Astrocyte (in vitro differentiated cells and primary cell): ENCODE results near the gene DYSF.

Experiments used
- EZH2 ChIP-seq: IDR thresholded peaks from 2 replicates; pipeline ENCODE4 v1.6.1; 2012; ENCODE audit warnings: mild to moderate bottlenecking, low read length, inconsistent platforms; ENCODE audit not compliant: insufficient read depth
- TF ChIP-seq, protein P1 (sequence below): IDR thresholded peaks from 2 replicates; pipeline ENCODE4 v1.5.1; 2011; ENCODE audit warnings: low read depth, mild to moderate bottlenecking, inconsistent platforms, low read length, moderate library complexity; ENCODE audit not compliant: insufficient read depth

DNA sequence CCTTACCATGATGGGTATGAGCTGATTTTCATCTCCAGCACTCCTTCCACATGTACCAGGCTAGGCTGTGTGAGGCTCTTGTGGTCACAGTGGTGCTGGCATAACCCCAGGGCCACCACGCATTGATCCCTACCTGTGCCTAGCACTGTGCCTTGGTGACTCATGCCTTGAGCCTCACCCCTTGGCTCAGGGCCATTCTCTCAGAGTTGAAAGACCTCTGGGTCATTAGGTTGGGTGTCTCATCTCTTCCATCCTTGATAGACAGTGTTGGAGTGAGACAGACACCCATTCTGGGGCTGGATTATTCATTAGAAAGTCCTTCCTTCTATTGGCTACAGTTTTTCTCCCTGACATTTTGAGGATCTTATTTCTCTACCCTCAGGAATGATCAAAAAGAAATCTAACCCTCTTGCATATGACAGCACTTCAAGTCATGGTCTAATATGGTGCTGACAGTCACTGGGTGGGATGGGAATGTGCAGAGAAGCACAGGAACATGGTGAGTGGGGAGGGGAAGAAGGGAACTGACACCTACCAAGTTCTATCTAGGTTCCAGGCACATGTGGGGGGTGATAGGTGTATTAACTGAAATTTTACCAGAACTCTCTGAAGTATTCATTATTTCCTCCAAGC, 41.3 kb downstream of the DYSF start:
- TF ChIP-seq, protein P1, sequence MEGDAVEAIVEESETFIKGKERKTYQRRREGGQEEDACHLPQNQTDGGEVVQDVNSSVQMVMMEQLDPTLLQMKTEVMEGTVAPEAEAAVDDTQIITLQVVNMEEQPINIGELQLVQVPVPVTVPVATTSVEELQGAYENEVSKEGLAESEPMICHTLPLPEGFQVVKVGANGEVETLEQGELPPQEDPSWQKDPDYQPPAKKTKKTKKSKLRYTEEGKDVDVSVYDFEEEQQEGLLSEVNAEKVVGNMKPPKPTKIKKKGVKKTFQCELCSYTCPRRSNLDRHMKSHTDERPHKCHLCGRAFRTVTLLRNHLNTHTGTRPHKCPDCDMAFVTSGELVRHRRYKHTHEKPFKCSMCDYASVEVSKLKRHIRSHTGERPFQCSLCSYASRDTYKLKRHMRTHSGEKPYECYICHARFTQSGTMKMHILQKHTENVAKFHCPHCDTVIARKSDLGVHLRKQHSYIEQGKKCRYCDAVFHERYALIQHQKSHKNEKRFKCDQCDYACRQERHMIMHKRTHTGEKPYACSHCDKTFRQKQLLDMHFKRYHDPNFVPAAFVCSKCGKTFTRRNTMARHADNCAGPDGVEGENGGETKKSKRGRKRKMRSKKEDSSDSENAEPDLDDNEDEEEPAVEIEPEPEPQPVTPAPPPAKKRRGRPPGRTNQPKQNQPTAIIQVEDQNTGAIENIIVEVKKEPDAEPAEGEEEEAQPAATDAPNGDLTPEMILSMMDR, result no peak
- no peak for TF ChIP-seq EZH2
